Measurements from ENCODE around the gene HSD17B4.
"Not testable (repeated sequence)": the region's sequence is repeated elsewhere in the genome, so short reads cannot be mapped to it uniquely, and the experiment has no call there.

The HSD17B4 gene

GRCh38 chr5:119512277-119512676 lies 60.0 kb downstream of the HSD17B4 start:
- TF ChIP-seq, protein P1, sequence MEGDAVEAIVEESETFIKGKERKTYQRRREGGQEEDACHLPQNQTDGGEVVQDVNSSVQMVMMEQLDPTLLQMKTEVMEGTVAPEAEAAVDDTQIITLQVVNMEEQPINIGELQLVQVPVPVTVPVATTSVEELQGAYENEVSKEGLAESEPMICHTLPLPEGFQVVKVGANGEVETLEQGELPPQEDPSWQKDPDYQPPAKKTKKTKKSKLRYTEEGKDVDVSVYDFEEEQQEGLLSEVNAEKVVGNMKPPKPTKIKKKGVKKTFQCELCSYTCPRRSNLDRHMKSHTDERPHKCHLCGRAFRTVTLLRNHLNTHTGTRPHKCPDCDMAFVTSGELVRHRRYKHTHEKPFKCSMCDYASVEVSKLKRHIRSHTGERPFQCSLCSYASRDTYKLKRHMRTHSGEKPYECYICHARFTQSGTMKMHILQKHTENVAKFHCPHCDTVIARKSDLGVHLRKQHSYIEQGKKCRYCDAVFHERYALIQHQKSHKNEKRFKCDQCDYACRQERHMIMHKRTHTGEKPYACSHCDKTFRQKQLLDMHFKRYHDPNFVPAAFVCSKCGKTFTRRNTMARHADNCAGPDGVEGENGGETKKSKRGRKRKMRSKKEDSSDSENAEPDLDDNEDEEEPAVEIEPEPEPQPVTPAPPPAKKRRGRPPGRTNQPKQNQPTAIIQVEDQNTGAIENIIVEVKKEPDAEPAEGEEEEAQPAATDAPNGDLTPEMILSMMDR (IDR thresholded peaks at IDR 0.05; ENCODE audit: insufficient read depth, low read depth, low read length, missing control alignments): no peak
- no peak overlapping the region for H3K4me3 ChIP-seq (ENCODE audit: low read depth, low read length)
- no peak for DNase-seq (ENCODE audit: low read depth)

DNA sequence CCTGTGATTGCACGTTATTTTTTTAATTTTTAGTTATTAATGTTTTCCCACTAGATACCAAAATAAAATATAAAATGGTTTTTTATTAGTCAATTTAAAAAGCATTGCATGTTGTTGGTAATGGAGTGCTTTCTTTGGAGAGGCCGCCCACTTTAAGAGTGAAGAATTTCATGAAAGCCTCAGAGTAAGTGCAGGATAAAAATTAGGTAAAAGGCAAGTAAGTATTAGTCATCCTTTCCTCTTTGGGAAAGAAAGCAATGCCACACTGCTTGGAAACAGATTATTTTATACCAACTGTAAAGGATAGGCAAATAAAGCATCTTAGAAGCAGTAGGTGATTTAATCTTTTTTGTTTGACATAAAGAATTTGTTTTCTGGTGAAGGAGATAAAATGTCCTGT lies 62.9 kb downstream of the HSD17B4 start:
- no peak for DNase-seq (ENCODE audit: low read depth)
- no peak overlapping the region for H3K4me3 ChIP-seq (ENCODE audit: low read depth, low read length)
- TF ChIP-seq, protein P1 (IDR thresholded peaks at IDR 0.05; ENCODE audit: insufficient read depth, low read depth, low read length, missing control alignments): no peak

- DNase-seq (ENCODE audit: low read depth); H3K4me3 ChIP-seq (ENCODE audit: low read depth, low read length): not testable (repeated sequence)
Observed at GRCh38 chr5:119517115-119517514, 64.8 kb downstream of the HSD17B4 start.

GRCh38 chr5:119521232-119521631 lies 68.9 kb downstream of the HSD17B4 start:
- H3K4me3 ChIP-seq (ENCODE audit: low read depth, low read length): no peak overlapping the region
- TF ChIP-seq, protein P1 (IDR thresholded peaks at IDR 0.05; ENCODE audit: insufficient read depth, low read depth, low read length, missing control alignments): no peak
- no peak for DNase-seq (ENCODE audit: low read depth)

GRCh38 chr5:119522841-119523240 lies 70.5 kb downstream of the HSD17B4 start:
- DNase-seq (ENCODE audit: low read depth): no peak
- no peak overlapping the region for H3K4me3 ChIP-seq (ENCODE audit: low read depth, low read length)
- TF ChIP-seq, protein P1 (IDR thresholded peaks at IDR 0.05; ENCODE audit: insufficient read depth, low read depth, low read length, missing control alignments): no peak

- no peak for DNase-seq (ENCODE audit: low read depth)
- TF ChIP-seq, protein P1 (IDR thresholded peaks at IDR 0.05; ENCODE audit: insufficient read depth, low read depth, low read length, missing control alignments): no peak
- H3K4me3 ChIP-seq (ENCODE audit: low read depth, low read length): no peak overlapping the region
Observed at GRCh38 chr5:119524485-119524884, 72.2 kb downstream of the HSD17B4 start.

DNA sequence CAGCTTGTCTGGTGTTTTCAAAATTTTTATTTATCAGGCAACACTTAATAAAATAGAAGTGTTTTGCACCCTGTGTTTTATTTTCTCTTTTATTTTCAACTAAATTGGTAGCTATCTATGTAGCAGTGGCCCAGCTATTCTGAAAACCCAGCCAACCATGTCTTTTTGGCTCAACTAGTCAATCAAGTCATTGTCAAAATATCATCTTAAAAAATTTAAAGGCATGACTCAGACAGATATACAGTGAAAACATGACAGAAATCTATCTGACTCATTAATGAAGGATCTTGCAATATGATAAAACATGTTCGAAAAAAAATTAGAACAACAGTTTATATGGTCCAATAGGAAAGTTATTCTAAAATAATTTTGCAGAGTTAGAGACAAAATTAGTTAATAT lies 75.1 kb downstream of the HSD17B4 start:
- TF ChIP-seq, protein P1 (IDR thresholded peaks at IDR 0.05; ENCODE audit: insufficient read depth, low read depth, low read length, missing control alignments): no peak
- no peak for DNase-seq (ENCODE audit: low read depth)
- no peak overlapping the region for H3K4me3 ChIP-seq (ENCODE audit: low read depth, low read length)

Data from GM12865 (cell line).